ENCODE measurements around the gene CTXN1.

Gene CTXN1

GRCh38 chr19:7941895-7942596 lies 16.1 kb upstream of the CTXN1 start:
- Histone ChIP-seq H3F3A (ENCODE audit: insufficient read depth) (0 out of 2 replicates have a peak, but pooled peaks cover 3% of the 10 kb centered on the region), H3K36me3 (ENCODE audit: low read length) (no peaks in the 10 kb centered on the region), H3K9me2 (replicated peaks; ENCODE audit: insufficient read depth, low read length) (no peaks in the 10 kb centered on the region), H3K9ac (ENCODE audit: low read length) (peak overlapping the region; percentile 81), H3K79me2 (ENCODE audit: insufficient read depth, low read length) (peaks cover 40% of the 10 kb centered on the region), H4K20me1 (ENCODE audit: low read depth, low read length) (no peaks in the 10 kb centered on the region), H3K4me2 (ENCODE audit: low read depth, low read length, poor library complexity, severe bottlenecking) (peak overlapping the region; percentile 69), H3K27me3 (ENCODE audit: low read length) (no peaks in the 10 kb centered on the region), H3K27ac (ENCODE audit: low read depth, low read length) (no peak overlapping the region), H2AFZ (ENCODE audit: low read depth, low read length, severe bottlenecking) (no peak overlapping the region), H3K9me3 (ENCODE audit: insufficient read depth, low read length) (no peaks in the 10 kb centered on the region), H3K4me3 (ENCODE audit: insufficient read depth, low read length, poor library complexity, severe bottlenecking) (peak overlapping the region; percentile 92)
- TF ChIP-seq, protein P1, sequence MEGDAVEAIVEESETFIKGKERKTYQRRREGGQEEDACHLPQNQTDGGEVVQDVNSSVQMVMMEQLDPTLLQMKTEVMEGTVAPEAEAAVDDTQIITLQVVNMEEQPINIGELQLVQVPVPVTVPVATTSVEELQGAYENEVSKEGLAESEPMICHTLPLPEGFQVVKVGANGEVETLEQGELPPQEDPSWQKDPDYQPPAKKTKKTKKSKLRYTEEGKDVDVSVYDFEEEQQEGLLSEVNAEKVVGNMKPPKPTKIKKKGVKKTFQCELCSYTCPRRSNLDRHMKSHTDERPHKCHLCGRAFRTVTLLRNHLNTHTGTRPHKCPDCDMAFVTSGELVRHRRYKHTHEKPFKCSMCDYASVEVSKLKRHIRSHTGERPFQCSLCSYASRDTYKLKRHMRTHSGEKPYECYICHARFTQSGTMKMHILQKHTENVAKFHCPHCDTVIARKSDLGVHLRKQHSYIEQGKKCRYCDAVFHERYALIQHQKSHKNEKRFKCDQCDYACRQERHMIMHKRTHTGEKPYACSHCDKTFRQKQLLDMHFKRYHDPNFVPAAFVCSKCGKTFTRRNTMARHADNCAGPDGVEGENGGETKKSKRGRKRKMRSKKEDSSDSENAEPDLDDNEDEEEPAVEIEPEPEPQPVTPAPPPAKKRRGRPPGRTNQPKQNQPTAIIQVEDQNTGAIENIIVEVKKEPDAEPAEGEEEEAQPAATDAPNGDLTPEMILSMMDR (IDR thresholded peaks at IDR 0.05; ENCODE audit: insufficient read depth, low read length, poor library complexity, severe bottlenecking), result no peak
- no peak for TF ChIP-seq EZH2phosphoT487 (conservative IDR thresholded peaks at IDR 0.05; ENCODE audit: low read length)

DNA sequence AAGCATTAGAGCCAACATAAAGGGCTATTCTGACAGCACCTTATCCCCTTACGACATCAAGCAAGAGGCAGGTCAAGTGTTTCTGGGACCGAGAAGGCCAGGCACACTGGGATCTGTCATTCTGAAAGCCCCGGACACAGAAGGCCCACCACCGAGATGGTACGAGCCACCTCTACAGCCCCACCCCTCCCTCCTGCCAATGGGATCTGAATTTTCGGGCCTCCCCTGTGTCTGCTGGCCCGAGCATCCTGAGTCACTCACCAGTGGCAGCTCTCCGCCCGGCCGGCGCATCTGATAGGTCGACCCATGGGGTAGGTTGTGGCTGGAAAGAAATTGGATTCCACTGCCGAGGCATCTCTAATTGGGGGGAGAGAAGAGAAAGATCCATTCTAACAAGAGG lies 14.9 kb upstream of the CTXN1 start:
- no peaks in the 10 kb centered on the region for H4K20me1 ChIP-seq (ENCODE audit: low read depth, low read length)
- no peaks in the 10 kb centered on the region for H3K9me2 ChIP-seq (replicated peaks; ENCODE audit: insufficient read depth, low read length)
- H3K4me3 ChIP-seq (ENCODE audit: insufficient read depth, low read length, poor library complexity, severe bottlenecking), result no peak overlapping the region
- no peak for TF ChIP-seq EZH2phosphoT487 (conservative IDR thresholded peaks at IDR 0.05; ENCODE audit: low read length)
- TF ChIP-seq, protein P1 (IDR thresholded peaks at IDR 0.05; ENCODE audit: insufficient read depth, low read length, poor library complexity, severe bottlenecking), result no peak
- no peaks in the 10 kb centered on the region for H3K27me3 ChIP-seq (ENCODE audit: low read length)
- no peak overlapping the region for H3K27ac ChIP-seq (ENCODE audit: low read depth, low read length)
- no peaks in the 10 kb centered on the region for H3K9me3 ChIP-seq (ENCODE audit: insufficient read depth, low read length)
- H2AFZ ChIP-seq (ENCODE audit: low read depth, low read length, severe bottlenecking), result no peak overlapping the region
- no peaks in the 10 kb centered on the region for H3K36me3 ChIP-seq (ENCODE audit: low read length)
- no peak overlapping the region for H3K4me2 ChIP-seq (ENCODE audit: low read depth, low read length, poor library complexity, severe bottlenecking)
- peaks cover 40% of the 10 kb centered on the region for H3K79me2 ChIP-seq (ENCODE audit: insufficient read depth, low read length)
- no peak overlapping the region for H3K9ac ChIP-seq (ENCODE audit: low read length)
- H3F3A ChIP-seq (ENCODE audit: insufficient read depth), result 0 out of 2 replicates have a peak, but pooled peaks cover 3% of the 10 kb centered on the region

DNA sequence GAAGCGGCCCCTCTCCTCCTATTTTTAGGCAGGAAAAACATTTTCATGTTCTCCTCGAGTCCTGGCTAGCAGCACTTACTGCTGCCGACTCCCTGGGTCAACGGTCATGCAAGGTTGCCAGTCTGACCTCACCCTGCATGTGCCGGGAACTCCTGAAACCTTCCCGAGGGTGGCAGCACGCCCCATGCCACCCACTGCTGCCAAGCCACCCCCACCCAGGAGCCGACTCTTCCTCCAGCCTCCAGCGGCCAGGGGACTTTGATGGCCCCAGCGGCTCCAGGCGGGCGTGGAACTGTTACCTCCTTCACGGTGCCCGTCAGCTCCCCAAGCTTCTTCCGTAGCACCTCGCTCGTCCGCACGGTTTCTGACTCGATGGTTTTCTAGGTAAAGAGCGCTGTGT lies 8.8 kb upstream of the CTXN1 start:
- no peaks in the 10 kb centered on the region for H3K9me3 ChIP-seq (ENCODE audit: insufficient read depth, low read length)
- no peak overlapping the region for H3K27ac ChIP-seq (ENCODE audit: low read depth, low read length)
- no peaks in the 10 kb centered on the region for H3K9me2 ChIP-seq (replicated peaks; ENCODE audit: insufficient read depth, low read length)
- H4K20me1 ChIP-seq (ENCODE audit: low read depth, low read length), result no peaks in the 10 kb centered on the region
- H3K27me3 ChIP-seq (ENCODE audit: low read length), result no peaks in the 10 kb centered on the region
- no peak overlapping the region for H3K4me2 ChIP-seq (ENCODE audit: low read depth, low read length, poor library complexity, severe bottlenecking)
- no peaks in the 10 kb centered on the region for H3K36me3 ChIP-seq (ENCODE audit: low read length)
- no peak overlapping the region for H3K9ac ChIP-seq (ENCODE audit: low read length)
- no peak overlapping the region for H3K4me3 ChIP-seq (ENCODE audit: insufficient read depth, low read length, poor library complexity, severe bottlenecking)
- no peaks in the 10 kb centered on the region for H3F3A ChIP-seq (ENCODE audit: insufficient read depth)
- no peak for TF ChIP-seq EZH2phosphoT487 (conservative IDR thresholded peaks at IDR 0.05; ENCODE audit: low read length)
- TF ChIP-seq, protein P1 (IDR thresholded peaks at IDR 0.05; ENCODE audit: insufficient read depth, low read length, poor library complexity, severe bottlenecking), result no peak
- no peak overlapping the region for H2AFZ ChIP-seq (ENCODE audit: low read depth, low read length, severe bottlenecking)
- 0 out of 2 replicates have a peak, but pooled peaks cover 4% of the 10 kb centered on the region for H3K79me2 ChIP-seq (ENCODE audit: insufficient read depth, low read length)
